SU-DHL-6 (cell line): Measurements from ENCODE around the gene CFAP74.
A peak's percentile ranks its signal among the peaks of the same experiment; 100 is the strongest.

Experiments used
- H2AFZ ChIP-seq: fragments of 200-600 bp; sonication (generic); 2 replicates; pipeline ENCODE4 v1.6.1; 2014; ENCODE audit warnings: low read depth, mild to moderate bottlenecking, moderate library complexity, mixed read lengths, antibody characterized with exemption, low read length; ENCODE audit not compliant: severe bottlenecking
- H3F3A ChIP-seq: fragments of 200-600 bp; shearing (Covaris generic); 2 replicates; pipeline ENCODE4 v1.6.0; 2016; ENCODE audit warnings: antibody characterized with exemption, mild to moderate bottlenecking; ENCODE audit not compliant: insufficient read depth
- H3K27ac ChIP-seq: fragments of 200-600 bp; sonication (generic); 2 replicates; pipeline ENCODE4 v1.5.1; 2016; ENCODE audit warnings: low read depth, mild to moderate bottlenecking, low read length, moderate library complexity, mixed read lengths
- H3K27me3 ChIP-seq: fragments of 200-600 bp; sonication (generic), shearing (Covaris generic); 2 replicates; pipeline ENCODE4 v1.6.0; 2014; ENCODE audit warnings: mild to moderate bottlenecking, low read length
- H3K36me3 ChIP-seq: fragments of 200-600 bp; sonication (generic); 2 replicates; pipeline ENCODE4 v1.6.1; 2014; ENCODE audit warnings: mild to moderate bottlenecking, low read length, mixed read lengths
- H3K4me2 ChIP-seq: fragments of 300-600, 200-600 bp; shearing (Covaris generic), sonication (generic); 2 replicates; pipeline ENCODE4 v1.6.0; 2014; ENCODE audit warnings: low read length, low read depth, mild to moderate bottlenecking; ENCODE audit not compliant: poor library complexity, severe bottlenecking
- H3K4me3 ChIP-seq: fragments of 200-600 bp; sonication (generic); 2 replicates; pipeline ENCODE4 v1.5.1; 2014; ENCODE audit warnings: antibody characterized with exemption, low read length, mild to moderate bottlenecking, mixed read lengths; ENCODE audit not compliant: insufficient read depth, poor library complexity, severe bottlenecking
- H3K79me2 ChIP-seq: fragments of 200-600 bp; sonication (generic); 2 replicates; pipeline ENCODE4 v1.6.1; 2014; ENCODE audit warnings: mild to moderate bottlenecking, low read length, moderate library complexity; ENCODE audit not compliant: insufficient read depth
- H3K9ac ChIP-seq: fragments of 200-600 bp; sonication (generic); 2 replicates; pipeline ENCODE4 v1.7.0; 2014; ENCODE audit warnings: mild to moderate bottlenecking, low read length
- H3K9me2 ChIP-seq: fragments of 200-600 bp; sonication (generic); replicated peaks from 2 replicates; pipeline ENCODE4 v1.6.1; 2014; ENCODE audit warnings: low read length; ENCODE audit not compliant: insufficient read depth
- H3K9me3 ChIP-seq: fragments of 200-600 bp; sonication (generic); 2 replicates; pipeline ENCODE4 v1.6.1; 2014; ENCODE audit warnings: low read length, mixed read lengths; ENCODE audit not compliant: insufficient read depth
- H4K20me1 ChIP-seq: fragments of 200-600 bp; sonication (generic); 2 replicates; pipeline ENCODE4 v1.6.1; 2014; ENCODE audit warnings: low read depth, mild to moderate bottlenecking, antibody characterized with exemption, low read length, moderate library complexity, mixed read lengths
- EZH2phosphoT487 ChIP-seq: fragments of 200-600 bp; sonication (generic), shearing (Covaris generic); conservative IDR thresholded peaks from 2 replicates; pipeline ENCODE4 v1.6.1; 2018; ENCODE audit warnings: mild to moderate bottlenecking, antibody characterized with exemption, low read length, moderate library complexity, mixed read lengths
- TF ChIP-seq, protein P1 (sequence below): fragments of 200-600 bp; sonication (generic); IDR thresholded peaks from one replicate; pipeline ENCODE4 v1.5.1; 2017; ENCODE audit warnings: antibody characterized with exemption, mild to moderate bottlenecking, low read length, moderate library complexity; ENCODE audit not compliant: insufficient read depth, poor library complexity, severe bottlenecking

The CFAP74 gene

DNA sequence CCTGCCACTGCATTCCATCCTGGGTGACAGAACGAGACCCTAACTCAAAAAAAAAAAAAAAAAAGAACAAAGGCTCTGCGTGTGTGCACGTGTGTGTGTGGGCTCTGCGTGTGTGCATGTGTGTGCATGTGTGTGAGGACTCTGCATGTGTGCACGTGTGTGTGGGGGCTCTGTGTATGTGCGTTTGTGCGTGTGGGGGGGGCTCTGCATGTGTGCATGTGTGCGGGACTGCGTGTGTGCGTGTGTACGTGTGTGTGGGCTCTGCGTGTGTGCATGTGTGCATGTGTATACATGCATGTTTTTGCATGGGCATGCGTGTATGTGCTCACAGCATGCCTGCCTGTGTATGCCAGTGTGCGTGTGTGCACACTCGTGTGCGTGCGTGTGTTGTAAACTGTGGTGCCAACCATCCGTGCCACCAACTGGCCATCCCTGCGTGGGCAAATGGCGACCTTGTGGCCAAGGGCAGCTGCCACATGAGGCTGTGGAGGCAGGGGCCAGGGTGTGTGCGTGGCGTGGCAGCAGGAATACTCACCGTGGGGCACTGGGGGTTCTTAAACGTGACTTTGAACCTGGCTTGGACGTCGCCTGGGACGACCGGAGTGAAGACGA is 57.7 kb downstream of the CFAP74 start:
- H3F3A ChIP-seq: no peaks in the 10 kb centered on the region
- H3K9me3 ChIP-seq: no peaks in the 10 kb centered on the region; the same call in 1 of the 2 replicates
- no peaks in the 10 kb centered on the region for H3K79me2 ChIP-seq
- H3K36me3 ChIP-seq: no peaks in the 10 kb centered on the region
- no peak overlapping the region for H3K27ac ChIP-seq
- no peak overlapping the region for H3K4me3 ChIP-seq
- no peak overlapping the region for H3K9ac ChIP-seq
- no peak overlapping the region for H3K4me2 ChIP-seq
- no peak overlapping the region for H2AFZ ChIP-seq
- TF ChIP-seq, protein P1, sequence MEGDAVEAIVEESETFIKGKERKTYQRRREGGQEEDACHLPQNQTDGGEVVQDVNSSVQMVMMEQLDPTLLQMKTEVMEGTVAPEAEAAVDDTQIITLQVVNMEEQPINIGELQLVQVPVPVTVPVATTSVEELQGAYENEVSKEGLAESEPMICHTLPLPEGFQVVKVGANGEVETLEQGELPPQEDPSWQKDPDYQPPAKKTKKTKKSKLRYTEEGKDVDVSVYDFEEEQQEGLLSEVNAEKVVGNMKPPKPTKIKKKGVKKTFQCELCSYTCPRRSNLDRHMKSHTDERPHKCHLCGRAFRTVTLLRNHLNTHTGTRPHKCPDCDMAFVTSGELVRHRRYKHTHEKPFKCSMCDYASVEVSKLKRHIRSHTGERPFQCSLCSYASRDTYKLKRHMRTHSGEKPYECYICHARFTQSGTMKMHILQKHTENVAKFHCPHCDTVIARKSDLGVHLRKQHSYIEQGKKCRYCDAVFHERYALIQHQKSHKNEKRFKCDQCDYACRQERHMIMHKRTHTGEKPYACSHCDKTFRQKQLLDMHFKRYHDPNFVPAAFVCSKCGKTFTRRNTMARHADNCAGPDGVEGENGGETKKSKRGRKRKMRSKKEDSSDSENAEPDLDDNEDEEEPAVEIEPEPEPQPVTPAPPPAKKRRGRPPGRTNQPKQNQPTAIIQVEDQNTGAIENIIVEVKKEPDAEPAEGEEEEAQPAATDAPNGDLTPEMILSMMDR: no peak
- TF ChIP-seq EZH2phosphoT487: no peak
- H3K27me3 ChIP-seq: no peaks in the 10 kb centered on the region
- H3K9me2 ChIP-seq: no peaks in the 10 kb centered on the region
- H4K20me1 ChIP-seq: no peaks in the 10 kb centered on the region

DNA sequence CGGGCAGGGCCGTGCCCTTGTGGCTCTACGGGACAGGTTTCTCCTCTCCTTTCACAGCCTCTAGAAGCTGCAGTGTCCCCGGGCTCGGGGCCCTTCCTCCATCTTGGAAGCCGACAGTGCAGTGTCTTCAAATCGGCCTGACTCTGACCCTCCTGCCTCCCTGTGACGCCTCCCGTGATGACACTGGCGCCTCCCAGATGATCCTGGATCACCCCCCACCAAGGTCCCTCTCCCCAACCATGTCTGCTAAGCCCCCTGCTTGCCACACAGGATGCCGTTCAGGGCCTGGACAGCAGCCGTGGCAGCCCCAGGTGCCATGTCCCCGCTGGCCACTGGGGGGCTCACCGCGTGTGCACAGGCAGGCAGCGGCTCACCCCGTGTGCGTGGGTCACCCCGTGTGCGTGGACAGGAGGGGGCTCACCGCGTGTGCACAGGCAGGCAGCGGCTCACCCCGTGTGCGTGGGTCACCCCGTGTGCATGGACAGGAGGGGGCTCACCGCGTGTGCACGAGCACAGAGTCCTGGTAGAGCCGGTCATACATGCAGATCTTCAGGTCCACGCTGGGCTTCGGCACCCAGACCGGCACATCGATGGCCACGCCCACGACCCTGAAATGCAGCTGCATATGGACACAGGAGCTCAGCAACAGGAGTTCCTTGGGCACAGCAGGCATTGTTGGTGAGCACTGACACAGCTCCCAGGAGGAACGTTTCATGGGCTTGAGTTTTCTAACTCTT is 59.6 kb downstream of the CFAP74 start:
- no peak overlapping the region for H3K4me2 ChIP-seq
- no peak overlapping the region for H3K4me3 ChIP-seq
- H3K9ac ChIP-seq: no peak overlapping the region
- H3F3A ChIP-seq: no peaks in the 10 kb centered on the region
- H3K27ac ChIP-seq: no peak overlapping the region
- TF ChIP-seq, protein P1: peak; percentile 73
- TF ChIP-seq EZH2phosphoT487: no peak
- no peaks in the 10 kb centered on the region for H3K9me2 ChIP-seq
- no peaks in the 10 kb centered on the region for H3K79me2 ChIP-seq
- H4K20me1 ChIP-seq: no peaks in the 10 kb centered on the region
- H3K27me3 ChIP-seq: no peaks in the 10 kb centered on the region
- no peaks in the 10 kb centered on the region for H3K36me3 ChIP-seq
- H2AFZ ChIP-seq: no peak overlapping the region
- no peaks in the 10 kb centered on the region for H3K9me3 ChIP-seq

DNA sequence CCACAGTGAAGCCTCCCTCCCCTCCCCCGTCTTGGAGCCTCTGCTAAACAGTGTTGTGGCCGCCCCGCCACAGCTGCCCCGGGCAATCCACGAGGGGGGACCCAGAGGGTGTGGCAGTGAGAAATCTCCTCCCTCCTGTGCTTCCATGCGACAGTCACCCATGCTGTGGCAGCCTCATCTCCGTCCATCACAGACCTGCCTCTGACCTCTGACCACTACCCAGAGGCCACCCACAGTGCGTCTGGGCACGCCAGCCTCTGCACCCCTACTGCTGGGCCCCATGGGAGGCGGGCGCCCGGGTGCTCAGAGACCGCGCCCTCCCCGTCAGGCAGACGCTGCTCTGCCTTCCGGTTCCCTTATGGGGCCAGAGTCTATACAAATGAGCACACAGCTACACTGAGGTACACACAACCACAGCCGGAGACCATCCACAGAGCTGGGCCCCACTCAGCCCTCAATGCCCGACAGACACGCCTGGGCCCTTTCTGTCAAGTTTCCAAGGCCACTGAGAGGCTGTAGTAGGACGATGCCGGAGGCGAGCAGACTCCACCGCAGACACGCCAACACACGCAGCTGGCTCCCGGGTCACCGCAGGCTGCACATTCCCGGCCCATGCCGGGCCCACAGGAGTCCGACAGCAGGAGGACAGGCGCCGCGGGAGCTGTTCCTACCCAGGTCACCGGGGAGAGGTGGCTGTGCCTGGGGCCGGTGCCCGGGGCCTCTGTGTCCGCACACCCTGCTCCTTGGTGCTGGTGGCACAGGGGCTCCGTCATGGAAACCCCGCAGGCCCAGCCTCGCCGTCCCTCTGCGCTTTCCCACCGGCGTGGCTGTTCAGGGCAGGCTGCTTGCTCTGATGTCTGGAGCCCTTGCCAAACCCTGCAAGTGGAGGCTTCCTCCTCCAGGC is 60.6 kb downstream of the CFAP74 start:
- Histone ChIP-seq H4K20me1 (no peaks in the 10 kb centered on the region), H3K4me3 (no peak overlapping the region), H3F3A (no peaks in the 10 kb centered on the region), H3K36me3 (no peaks in the 10 kb centered on the region), H3K27ac (no peak overlapping the region), H3K4me2 (no peak overlapping the region), H3K27me3 (no peaks in the 10 kb centered on the region), H2AFZ (no peak overlapping the region), H3K9me2 (no peaks in the 10 kb centered on the region), H3K9me3 (no peaks in the 10 kb centered on the region), H3K9ac (no peak overlapping the region), H3K79me2 (no peaks in the 10 kb centered on the region)
- TF ChIP-seq EZH2phosphoT487: no peak
- TF ChIP-seq, protein P1: no peak
